Measurements from ENCODE around the gene PRKAR2B.

The PRKAR2B gene

DNA sequence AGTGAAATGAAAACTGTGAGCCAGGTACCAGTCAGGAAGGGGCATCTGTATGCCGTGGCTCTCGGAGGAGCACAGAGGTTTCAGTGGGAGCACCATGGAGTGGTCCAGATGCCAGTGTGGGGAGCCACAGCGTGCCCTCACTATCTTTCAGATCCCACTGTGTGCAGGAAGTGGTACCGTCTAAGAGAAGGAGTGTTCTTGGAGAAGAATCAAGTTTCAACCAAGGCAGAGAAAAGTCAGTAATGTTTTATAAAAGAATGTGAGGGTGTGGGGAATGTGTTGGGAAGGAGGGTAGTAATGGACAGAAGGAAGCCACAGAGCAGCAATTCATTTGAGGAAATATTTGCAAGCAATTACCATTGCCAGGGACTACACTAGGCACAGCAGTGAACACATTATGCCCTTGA lies 35.6 kb downstream of the PRKAR2B start:
- H3K27me3 ChIP-seq (ENCODE audit: insufficient read depth, poor library complexity, severe bottlenecking), result peaks cover 2% of the 10 kb centered on the region
- no peaks in the 10 kb centered on the region for H3K9me3 ChIP-seq (ENCODE audit: severe bottlenecking)
- no peak for DNase-seq (ENCODE audit: low spot score)
- H3K36me3 ChIP-seq (ENCODE audit: low read depth), result no peaks in the 10 kb centered on the region
- TF ChIP-seq, protein P1, sequence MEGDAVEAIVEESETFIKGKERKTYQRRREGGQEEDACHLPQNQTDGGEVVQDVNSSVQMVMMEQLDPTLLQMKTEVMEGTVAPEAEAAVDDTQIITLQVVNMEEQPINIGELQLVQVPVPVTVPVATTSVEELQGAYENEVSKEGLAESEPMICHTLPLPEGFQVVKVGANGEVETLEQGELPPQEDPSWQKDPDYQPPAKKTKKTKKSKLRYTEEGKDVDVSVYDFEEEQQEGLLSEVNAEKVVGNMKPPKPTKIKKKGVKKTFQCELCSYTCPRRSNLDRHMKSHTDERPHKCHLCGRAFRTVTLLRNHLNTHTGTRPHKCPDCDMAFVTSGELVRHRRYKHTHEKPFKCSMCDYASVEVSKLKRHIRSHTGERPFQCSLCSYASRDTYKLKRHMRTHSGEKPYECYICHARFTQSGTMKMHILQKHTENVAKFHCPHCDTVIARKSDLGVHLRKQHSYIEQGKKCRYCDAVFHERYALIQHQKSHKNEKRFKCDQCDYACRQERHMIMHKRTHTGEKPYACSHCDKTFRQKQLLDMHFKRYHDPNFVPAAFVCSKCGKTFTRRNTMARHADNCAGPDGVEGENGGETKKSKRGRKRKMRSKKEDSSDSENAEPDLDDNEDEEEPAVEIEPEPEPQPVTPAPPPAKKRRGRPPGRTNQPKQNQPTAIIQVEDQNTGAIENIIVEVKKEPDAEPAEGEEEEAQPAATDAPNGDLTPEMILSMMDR (IDR thresholded peaks at IDR 0.05; ENCODE audit: poor library complexity, severe bottlenecking), result no peak
- no peak for ATAC-seq (ENCODE audit: low read depth)
- no peak overlapping the region for H3K27ac ChIP-seq (ENCODE audit: poor library complexity, severe bottlenecking)
- H3K4me1 ChIP-seq (ENCODE audit: insufficient read depth, poor library complexity, severe bottlenecking), result no peaks in the 10 kb centered on the region
- no peak overlapping the region for H3K4me3 ChIP-seq (ENCODE audit: severe bottlenecking)

DNA sequence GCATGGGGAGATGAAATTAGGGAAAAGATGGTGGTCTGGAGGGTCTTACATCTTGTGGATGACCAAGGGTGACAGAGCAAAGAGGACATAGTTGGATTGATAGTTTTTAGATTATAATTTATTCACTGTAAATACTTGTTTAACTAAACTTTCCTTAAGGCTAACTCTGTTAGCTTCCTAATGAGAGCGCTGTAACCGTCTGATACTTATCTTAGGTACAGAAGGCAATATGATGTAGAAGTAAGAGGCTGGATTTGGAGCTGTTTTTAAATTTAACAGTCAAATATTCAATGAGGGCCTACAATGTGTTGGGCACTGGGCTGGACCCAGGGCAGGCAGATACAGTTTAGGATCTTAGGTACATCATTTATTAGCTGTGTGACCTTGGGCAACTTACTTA lies 36.0 kb downstream of the PRKAR2B start:
- H3K27me3 ChIP-seq (ENCODE audit: insufficient read depth, poor library complexity, severe bottlenecking), result peaks cover 2% of the 10 kb centered on the region
- no peak overlapping the region for H3K4me3 ChIP-seq (ENCODE audit: severe bottlenecking)
- no peak overlapping the region for H3K27ac ChIP-seq (ENCODE audit: poor library complexity, severe bottlenecking)
- H3K4me1 ChIP-seq (ENCODE audit: insufficient read depth, poor library complexity, severe bottlenecking), result no peaks in the 10 kb centered on the region
- no peaks in the 10 kb centered on the region for H3K36me3 ChIP-seq (ENCODE audit: low read depth)
- H3K9me3 ChIP-seq (ENCODE audit: severe bottlenecking), result no peaks in the 10 kb centered on the region
- ATAC-seq (ENCODE audit: low read depth) (no peak), DNase-seq (ENCODE audit: low spot score) (no peak)
- TF ChIP-seq, protein P1 (IDR thresholded peaks at IDR 0.05; ENCODE audit: poor library complexity, severe bottlenecking), result no peak

DNA sequence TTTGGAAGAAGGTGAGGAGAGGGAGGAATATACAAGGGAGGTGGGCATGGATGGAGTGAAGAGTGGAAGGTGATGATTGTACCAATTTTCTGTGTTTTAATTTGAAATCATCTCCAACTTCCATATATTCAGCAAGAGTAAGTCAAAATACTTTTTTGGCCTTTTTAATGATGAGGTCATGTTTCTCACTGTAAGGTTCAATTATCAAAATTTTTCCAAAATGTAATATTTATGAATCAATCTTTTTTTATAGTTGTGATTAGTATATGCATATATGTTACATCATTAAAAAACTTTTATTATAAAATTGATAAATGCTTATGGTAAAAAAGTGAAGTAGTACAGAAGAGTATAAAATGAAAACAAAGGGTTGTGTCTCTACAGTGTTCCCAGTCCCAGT lies 40.7 kb downstream of the PRKAR2B start:
- Histone ChIP-seq H3K36me3 (ENCODE audit: low read depth) (no peaks in the 10 kb centered on the region), H3K9me3 (ENCODE audit: severe bottlenecking) (no peaks in the 10 kb centered on the region), H3K27me3 (ENCODE audit: insufficient read depth, poor library complexity, severe bottlenecking) (peaks cover 2% of the 10 kb centered on the region), H3K4me1 (ENCODE audit: insufficient read depth, poor library complexity, severe bottlenecking) (no peaks in the 10 kb centered on the region), H3K27ac (ENCODE audit: poor library complexity, severe bottlenecking) (no peak overlapping the region), H3K4me3 (ENCODE audit: severe bottlenecking) (no peak overlapping the region)
- DNase-seq (ENCODE audit: low spot score) (no peak), ATAC-seq (ENCODE audit: low read depth) (no peak)
- TF ChIP-seq, protein P1 (IDR thresholded peaks at IDR 0.05; ENCODE audit: poor library complexity, severe bottlenecking), result no peak

DNA sequence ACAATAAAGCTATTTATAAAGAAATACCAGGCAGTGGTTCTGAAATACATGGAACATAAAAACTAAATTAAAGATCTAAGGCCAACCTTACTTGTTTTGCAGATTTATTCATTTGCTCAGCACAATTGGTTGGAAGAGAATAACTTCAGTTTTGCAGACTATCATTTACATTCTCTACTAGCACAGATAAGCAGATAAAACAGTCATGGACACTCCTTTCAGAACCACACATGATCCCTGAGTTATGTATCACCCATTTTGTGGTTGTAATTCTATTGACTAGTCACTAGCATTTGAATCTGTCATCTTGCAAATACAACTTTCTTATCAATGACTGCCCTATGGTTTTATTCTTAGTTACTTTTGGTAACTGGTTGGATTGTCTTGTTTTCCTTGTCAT lies 45.1 kb downstream of the PRKAR2B start:
- H3K4me3 ChIP-seq (ENCODE audit: severe bottlenecking), result no peak overlapping the region
- H3K9me3 ChIP-seq (ENCODE audit: severe bottlenecking), result no peaks in the 10 kb centered on the region
- ATAC-seq (ENCODE audit: low read depth) (no peak), DNase-seq (ENCODE audit: low spot score) (no peak)
- no peak overlapping the region for H3K27ac ChIP-seq (ENCODE audit: poor library complexity, severe bottlenecking)
- H3K27me3 ChIP-seq (ENCODE audit: insufficient read depth, poor library complexity, severe bottlenecking), result peaks cover 4% of the 10 kb centered on the region
- no peaks in the 10 kb centered on the region for H3K4me1 ChIP-seq (ENCODE audit: insufficient read depth, poor library complexity, severe bottlenecking)
- H3K36me3 ChIP-seq (ENCODE audit: low read depth), result no peaks in the 10 kb centered on the region
- TF ChIP-seq, protein P1 (IDR thresholded peaks at IDR 0.05; ENCODE audit: poor library complexity, severe bottlenecking), result no peak

DNA sequence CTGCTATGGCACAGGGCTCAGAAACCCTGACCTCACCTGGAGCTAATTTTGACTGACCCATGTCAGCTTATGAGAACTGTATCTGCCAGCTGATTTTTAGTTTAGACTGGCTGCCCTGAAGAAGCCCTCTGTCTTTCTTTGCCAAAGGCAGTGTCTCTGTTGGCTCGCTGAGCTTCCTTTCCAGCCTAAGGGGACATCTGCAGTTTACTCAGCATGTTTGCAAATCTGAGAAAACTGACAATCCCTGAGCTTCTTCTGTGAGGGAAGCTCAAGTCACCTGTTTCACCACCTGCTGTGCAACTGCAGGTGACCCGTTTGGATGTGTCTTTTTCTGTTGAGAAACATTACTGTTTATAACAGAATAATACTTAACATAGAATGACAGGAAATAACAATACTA lies 46.0 kb downstream of the PRKAR2B start:
- ATAC-seq (ENCODE audit: low read depth) (no peak), DNase-seq (ENCODE audit: low spot score) (no peak)
- H3K4me3 ChIP-seq (ENCODE audit: severe bottlenecking), result no peak overlapping the region
- H3K36me3 ChIP-seq (ENCODE audit: low read depth), result no peaks in the 10 kb centered on the region
- H3K27me3 ChIP-seq (ENCODE audit: insufficient read depth, poor library complexity, severe bottlenecking), result peaks cover 4% of the 10 kb centered on the region
- TF ChIP-seq, protein P1 (IDR thresholded peaks at IDR 0.05; ENCODE audit: poor library complexity, severe bottlenecking), result no peak
- no peaks in the 10 kb centered on the region for H3K4me1 ChIP-seq (ENCODE audit: insufficient read depth, poor library complexity, severe bottlenecking)
- no peak overlapping the region for H3K27ac ChIP-seq (ENCODE audit: poor library complexity, severe bottlenecking)
- H3K9me3 ChIP-seq (ENCODE audit: severe bottlenecking), result no peaks in the 10 kb centered on the region

Data from RWPE2 (cell line).